Measurements from ENCODE around the gene CKMT2. TPM values are rescaled to one million over a fixed set of nuclear protein-coding genes. Genes with fewer than 3 reads are reported as not detected.

Gene CKMT2
- total and polyA plus RNA-seq, 2 donors (not counting 3 experiments of a cell fraction or from before 2014, with no cell fraction given), result not detected

DNA sequence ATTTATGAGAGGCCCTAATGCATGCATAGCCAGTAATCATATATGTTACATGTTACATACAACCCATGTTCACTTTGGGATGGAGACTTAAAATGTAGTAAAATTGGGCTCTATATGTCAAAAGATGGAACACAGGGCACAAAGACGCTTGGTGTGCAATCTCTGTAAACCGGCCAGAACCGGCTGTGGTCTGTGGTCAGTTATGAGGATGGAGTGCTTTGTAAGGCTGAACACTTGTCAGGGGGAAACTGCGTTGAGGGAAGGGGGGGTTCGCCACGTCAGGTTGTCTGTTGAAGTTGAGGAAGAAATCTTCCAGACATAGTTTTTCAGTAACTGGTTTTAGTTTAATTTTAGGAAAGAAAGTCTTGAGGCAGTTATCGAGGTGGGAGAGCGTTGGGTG is 2.7 kb upstream of the CKMT2 start:
- Histone ChIP-seq H3K36me3 (ENCODE audit: control insufficient read depth in 2 of 2, extremely low read depth in 1 of 2, insufficient read depth in 2 of 2, low read length in 2 of 2) (no peaks in the 10 kb centered on the region), H3K9me3 (replicated peaks; ENCODE audit: control insufficient read depth, insufficient read depth, low read length) (no peaks in the 10 kb centered on the region), H4K20me1 (replicated peaks; ENCODE audit: control insufficient read depth, extremely low read depth, insufficient read depth, low read length) (no peaks in the 10 kb centered on the region), H3K9ac (replicated peaks; ENCODE audit: extremely low read depth, insufficient read depth, low read length) (no peak overlapping the region), H3K4me3 (replicated peaks in 1 of 3; ENCODE audit: insufficient read depth in 1 of 3, low read depth in 1 of 3, low read length in 3 of 3) (no peak overlapping the region), H3K79me2 (ENCODE audit: control insufficient read depth, insufficient read depth, low read length) (no peaks in the 10 kb centered on the region), H3K27me3 (ENCODE audit: control insufficient read depth in 2 of 2, insufficient read depth in 2 of 2, low read length in 2 of 2) (peaks cover 0 to 3% of the 10 kb centered on the region in 2 experiments), H3K9me1 (replicated peaks; ENCODE audit: control insufficient read depth, extremely low read depth, insufficient read depth, low read length) (no peaks in the 10 kb centered on the region), H2AFZ (ENCODE audit: low read depth, low read length) (no peak overlapping the region), H3K4me1 (ENCODE audit: control insufficient read depth, extremely low read depth, insufficient read depth, low read length) (no peaks in the 10 kb centered on the region), H3K4me2 (ENCODE audit: insufficient read depth, low read length) (no peak overlapping the region), H3K27ac (ENCODE audit: insufficient read depth, low read depth, low read length) (no peak overlapping the region)
- intact Hi-C loops (cut with micrococcal nuclease) (no loop called here), dilution Hi-C loops (cut with MboI; ENCODE audit: extremely low pct_ligation_motif_present, low sequenced_read_pairs) (no loop called here)
- TF ChIP-seq GATA2 (IDR thresholded peaks at IDR 0.05; ENCODE audit: insufficient read depth, insufficient read length, low read depth, low read length) (no peak), JUN (IDR thresholded peaks at IDR 0.05; ENCODE audit: borderline replicate concordance, insufficient read depth, insufficient read length, low read depth) (no peak), POLR2AphosphoS5 (IDR thresholded peaks at IDR 0.05; ENCODE audit: insufficient read depth, low read depth, low read length) (no peak), POLR2A (IDR thresholded peaks at IDR 0.05; ENCODE audit: low read depth, low read length) (no peak), MYC (IDR thresholded peaks at IDR 0.05; ENCODE audit: low read depth, low read length) (no peak), FOS (IDR thresholded peaks at IDR 0.05; ENCODE audit: borderline replicate concordance, insufficient read depth, low read length) (no peak)
- TF ChIP-seq, protein P1, sequence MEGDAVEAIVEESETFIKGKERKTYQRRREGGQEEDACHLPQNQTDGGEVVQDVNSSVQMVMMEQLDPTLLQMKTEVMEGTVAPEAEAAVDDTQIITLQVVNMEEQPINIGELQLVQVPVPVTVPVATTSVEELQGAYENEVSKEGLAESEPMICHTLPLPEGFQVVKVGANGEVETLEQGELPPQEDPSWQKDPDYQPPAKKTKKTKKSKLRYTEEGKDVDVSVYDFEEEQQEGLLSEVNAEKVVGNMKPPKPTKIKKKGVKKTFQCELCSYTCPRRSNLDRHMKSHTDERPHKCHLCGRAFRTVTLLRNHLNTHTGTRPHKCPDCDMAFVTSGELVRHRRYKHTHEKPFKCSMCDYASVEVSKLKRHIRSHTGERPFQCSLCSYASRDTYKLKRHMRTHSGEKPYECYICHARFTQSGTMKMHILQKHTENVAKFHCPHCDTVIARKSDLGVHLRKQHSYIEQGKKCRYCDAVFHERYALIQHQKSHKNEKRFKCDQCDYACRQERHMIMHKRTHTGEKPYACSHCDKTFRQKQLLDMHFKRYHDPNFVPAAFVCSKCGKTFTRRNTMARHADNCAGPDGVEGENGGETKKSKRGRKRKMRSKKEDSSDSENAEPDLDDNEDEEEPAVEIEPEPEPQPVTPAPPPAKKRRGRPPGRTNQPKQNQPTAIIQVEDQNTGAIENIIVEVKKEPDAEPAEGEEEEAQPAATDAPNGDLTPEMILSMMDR (IDR thresholded peaks at IDR 0.05; ENCODE audit: extremely low read depth in 1 of 2, insufficient read depth in 1 of 2, low read depth in 1 of 2, low read length in 2 of 2), result no peak
- TF ChIP-seq, protein P2, sequence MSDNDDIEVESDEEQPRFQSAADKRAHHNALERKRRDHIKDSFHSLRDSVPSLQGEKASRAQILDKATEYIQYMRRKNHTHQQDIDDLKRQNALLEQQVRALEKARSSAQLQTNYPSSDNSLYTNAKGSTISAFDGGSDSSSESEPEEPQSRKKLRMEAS (IDR thresholded peaks at IDR 0.05; ENCODE audit: insufficient read depth, insufficient read length), result no peak
- DNase-seq (ENCODE audit: low read depth, low spot score) (no peak), FAIRE-seq (no peak)
- BruUV-seq (replicated peaks), result no TSS peak
- CTCF ChIA-PET, result no interaction called here
- POLR2A ChIA-PET, result no interaction called here
